ENCODE data around the gene GHR. TPM values are rescaled to one million over a fixed set of nuclear protein-coding genes. Genes with fewer than 3 reads are reported as not detected.

GHR gene
- total RNA-seq, 1 experiment from 2014 or later = 1.8 TPM

DNA sequence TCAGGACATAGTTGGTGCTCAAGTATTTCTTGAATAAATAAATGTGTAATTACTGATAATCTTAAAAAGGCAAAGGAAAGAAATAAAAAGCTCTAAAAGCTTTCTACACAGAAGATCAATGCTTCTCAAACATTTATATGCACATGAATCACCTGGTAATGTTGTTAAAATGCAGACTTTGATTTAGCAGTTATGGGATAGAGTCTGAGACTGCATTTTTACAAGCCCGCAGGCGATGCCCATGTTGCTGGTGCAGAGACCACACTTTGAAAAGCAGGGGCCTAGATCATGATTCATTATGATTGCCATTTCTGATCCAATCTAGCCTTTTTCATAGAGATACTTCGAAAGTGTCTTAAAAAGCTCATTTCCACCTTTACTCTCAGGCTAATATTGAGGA, 329.9 kb downstream of the GHR start:
- TF ChIP-seq, protein P1, sequence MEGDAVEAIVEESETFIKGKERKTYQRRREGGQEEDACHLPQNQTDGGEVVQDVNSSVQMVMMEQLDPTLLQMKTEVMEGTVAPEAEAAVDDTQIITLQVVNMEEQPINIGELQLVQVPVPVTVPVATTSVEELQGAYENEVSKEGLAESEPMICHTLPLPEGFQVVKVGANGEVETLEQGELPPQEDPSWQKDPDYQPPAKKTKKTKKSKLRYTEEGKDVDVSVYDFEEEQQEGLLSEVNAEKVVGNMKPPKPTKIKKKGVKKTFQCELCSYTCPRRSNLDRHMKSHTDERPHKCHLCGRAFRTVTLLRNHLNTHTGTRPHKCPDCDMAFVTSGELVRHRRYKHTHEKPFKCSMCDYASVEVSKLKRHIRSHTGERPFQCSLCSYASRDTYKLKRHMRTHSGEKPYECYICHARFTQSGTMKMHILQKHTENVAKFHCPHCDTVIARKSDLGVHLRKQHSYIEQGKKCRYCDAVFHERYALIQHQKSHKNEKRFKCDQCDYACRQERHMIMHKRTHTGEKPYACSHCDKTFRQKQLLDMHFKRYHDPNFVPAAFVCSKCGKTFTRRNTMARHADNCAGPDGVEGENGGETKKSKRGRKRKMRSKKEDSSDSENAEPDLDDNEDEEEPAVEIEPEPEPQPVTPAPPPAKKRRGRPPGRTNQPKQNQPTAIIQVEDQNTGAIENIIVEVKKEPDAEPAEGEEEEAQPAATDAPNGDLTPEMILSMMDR (IDR thresholded peaks at IDR 0.05; ENCODE audit: unreplicated experiment) = no peak
- Mint-ChIP-seq H3K27me3 (ENCODE audit: insufficient read depth, unreplicated experiment) (no peaks in the 10 kb centered on the region), H3K27ac (ENCODE audit: low read depth, unreplicated experiment) (no peak overlapping the region), H3K4me3 (ENCODE audit: unreplicated experiment) (no peak overlapping the region), H3K9me3 (ENCODE audit: unreplicated experiment) (no peaks in the 10 kb centered on the region), H3K36me3 (ENCODE audit: insufficient read depth, unreplicated experiment) (no peaks in the 10 kb centered on the region), H3K4me1 (ENCODE audit: insufficient read depth, unreplicated experiment) (peaks cover 5% of the 10 kb centered on the region)
- ChIA-PET CTCF (interaction anchor here (1.0 kb wide), 1 partner anchor 12 kb away, joined by 3 read pairs; no protein-coding TSS in a partner anchor), POLR2A (interaction anchor here (0.6 to 1.0 kb wide), 2 partner anchors 22 to 1794 kb away, joined by 3 read pairs; no protein-coding TSS in a partner anchor)
- intact Hi-C loops (cut with micrococcal nuclease) = no loop called here
- no TSS peak for BruUV-seq (replicated peaks)
- DNase-seq (ENCODE audit: unreplicated experiment) = no peak

DNA sequence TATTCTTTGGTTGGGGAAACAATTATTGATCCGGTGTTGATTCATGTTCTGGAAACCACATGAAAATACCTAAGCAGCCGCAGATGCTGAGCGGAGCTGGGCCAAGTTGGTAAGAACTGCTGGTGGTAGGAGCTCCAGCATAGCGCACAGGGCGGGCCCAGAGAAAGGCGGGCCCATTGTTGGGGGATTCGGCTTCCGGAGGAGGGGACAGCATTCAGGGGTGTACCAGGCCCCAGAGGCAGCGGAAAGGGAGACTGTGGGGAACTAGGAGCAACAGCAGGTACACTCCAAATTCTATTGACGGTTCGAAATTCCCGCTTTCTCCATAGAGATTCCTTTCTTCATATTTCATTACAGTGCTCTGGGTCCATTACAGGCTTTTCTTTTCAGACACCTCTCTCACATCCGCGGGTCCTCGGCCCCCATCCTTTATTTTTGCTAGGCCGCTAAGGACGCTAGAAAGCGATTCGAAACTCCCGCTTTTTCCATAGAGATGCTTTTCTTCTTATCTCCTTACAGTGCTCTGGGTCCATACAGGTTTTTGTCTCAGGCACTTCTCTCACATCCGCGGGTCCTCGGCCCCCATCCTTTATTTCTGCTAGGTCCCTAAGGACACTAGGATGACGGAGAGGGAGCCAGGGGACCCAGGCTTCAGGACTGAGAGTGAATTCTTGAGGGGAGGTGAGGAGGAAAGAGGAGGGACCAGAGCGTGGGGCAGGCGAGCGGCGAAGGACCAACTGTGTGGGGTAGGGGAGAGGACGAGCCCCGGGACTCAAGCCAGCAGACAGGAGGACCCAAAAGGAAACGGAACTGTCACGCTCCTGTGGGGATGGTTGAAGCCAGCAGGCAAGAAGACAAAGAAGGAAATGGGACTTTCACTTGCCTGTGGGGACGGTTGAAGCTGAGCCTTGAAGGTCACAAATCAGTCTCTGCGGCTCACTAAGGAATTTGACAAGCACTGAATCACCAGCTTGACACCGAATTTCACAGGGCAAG, 333.7 kb downstream of the GHR start, which contains the start of gene CCDC152:
Gene CCDC152, plus strand, starts transcription at position 213 of the 996 bp plus-strand sequence. CDS start 2,304 bp downstream, outside the sequence.
- H3K9me3 Mint-ChIP-seq (ENCODE audit: unreplicated experiment) = no peaks in the 10 kb centered on the region
- ChIA-PET CTCF (interaction anchor here (1.0 kb wide), 1 partner anchor 12 kb away, joined by 5 read pairs; no protein-coding TSS in a partner anchor), POLR2A (interaction anchor here (0.6 kb wide), 1 partner anchor 113 kb away, joined by 4 read pairs; no protein-coding TSS in a partner anchor)
- H3K27ac Mint-ChIP-seq (ENCODE audit: low read depth, unreplicated experiment) = no peak within 1 kb of the TSS
- no peaks in the 10 kb centered on the region for H3K36me3 Mint-ChIP-seq (ENCODE audit: insufficient read depth, unreplicated experiment)
- no peaks in the 10 kb centered on the region for H3K4me1 Mint-ChIP-seq (ENCODE audit: insufficient read depth, unreplicated experiment)
- no peak for DNase-seq (ENCODE audit: unreplicated experiment)
- H3K27me3 Mint-ChIP-seq (ENCODE audit: insufficient read depth, unreplicated experiment) = no peaks in the 10 kb centered on the region
- TF ChIP-seq, protein P1 (IDR thresholded peaks at IDR 0.05; ENCODE audit: unreplicated experiment) = no peak
- intact Hi-C loops (cut with micrococcal nuclease) = no loop called here
- H3K4me3 Mint-ChIP-seq (ENCODE audit: unreplicated experiment) = no peak within 1 kb of the TSS
- BruUV-seq (replicated peaks) = no TSS peak

GRCh38 chr5:42759456-42759855, 336.2 kb downstream of the GHR start:
- ChIA-PET POLR2A (no interaction called here), CTCF (no interaction called here)
- H3K36me3 Mint-ChIP-seq (ENCODE audit: insufficient read depth, unreplicated experiment) = no peaks in the 10 kb centered on the region
- peak overlapping the region; percentile 23 for H3K27ac Mint-ChIP-seq (ENCODE audit: low read depth, unreplicated experiment)
- H3K4me3 Mint-ChIP-seq (ENCODE audit: unreplicated experiment) = no peak overlapping the region
- no TSS peak for BruUV-seq (replicated peaks)
- TF ChIP-seq, protein P1 (IDR thresholded peaks at IDR 0.05; ENCODE audit: unreplicated experiment) = no peak
- intact Hi-C loops (cut with micrococcal nuclease) = no loop called here
- DNase-seq (ENCODE audit: unreplicated experiment) = peak; percentile 41
- no peaks in the 10 kb centered on the region for H3K4me1 Mint-ChIP-seq (ENCODE audit: insufficient read depth, unreplicated experiment)
- H3K9me3 Mint-ChIP-seq (ENCODE audit: unreplicated experiment) = no peaks in the 10 kb centered on the region
- no peaks in the 10 kb centered on the region for H3K27me3 Mint-ChIP-seq (ENCODE audit: insufficient read depth, unreplicated experiment)

DNA sequence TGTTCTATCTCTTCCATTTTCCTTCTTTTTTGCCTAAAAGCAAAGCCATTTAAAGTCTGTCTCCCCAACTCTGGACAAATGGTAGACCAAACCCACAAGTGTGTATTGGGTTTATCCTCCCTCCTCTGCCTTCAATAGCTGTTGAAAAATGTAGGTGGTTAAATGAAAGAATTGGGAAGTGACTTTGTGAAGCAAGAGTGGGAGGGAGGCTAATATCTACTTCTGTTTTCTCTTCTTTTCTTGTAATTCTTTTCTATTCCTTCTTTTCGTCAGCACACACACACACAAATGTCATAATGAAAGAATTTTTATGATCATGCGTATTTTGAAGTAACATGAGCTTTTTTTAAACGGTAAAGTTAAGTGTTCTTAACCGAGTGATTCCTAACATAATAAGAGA, 337.2 kb downstream of the GHR start:
- CTCF ChIA-PET = interaction anchor here (0.6 to 0.8 kb wide), 3 partner anchors 105 to 837 kb away, joined by 3 to 4 read pairs (median 3); no protein-coding TSS in a partner anchor

More for the DNA sequence above, 337.2 kb downstream of the GHR start:
- intact Hi-C loops (cut with micrococcal nuclease) = loop anchor here (10.0 kb wide), 3 partner anchors 176 to 1056 kb away; no protein-coding TSS in a partner anchor
- H3K27ac Mint-ChIP-seq (ENCODE audit: low read depth, unreplicated experiment) = no peak overlapping the region
- no peaks in the 10 kb centered on the region for H3K9me3 Mint-ChIP-seq (ENCODE audit: unreplicated experiment)
- no peak for DNase-seq (ENCODE audit: unreplicated experiment)
- no peak overlapping the region for H3K4me3 Mint-ChIP-seq (ENCODE audit: unreplicated experiment)
- POLR2A ChIA-PET = no interaction called here
- H3K27me3 Mint-ChIP-seq (ENCODE audit: insufficient read depth, unreplicated experiment) = no peaks in the 10 kb centered on the region
- H3K4me1 Mint-ChIP-seq (ENCODE audit: insufficient read depth, unreplicated experiment) = no peaks in the 10 kb centered on the region
- H3K36me3 Mint-ChIP-seq (ENCODE audit: insufficient read depth, unreplicated experiment) = no peaks in the 10 kb centered on the region
- TF ChIP-seq, protein P1 (IDR thresholded peaks at IDR 0.05; ENCODE audit: unreplicated experiment) = no peak
- BruUV-seq (replicated peaks) = no TSS peak

Measured in MCF 10A (cell line).